H1 (cell line): ENCODE measurements around the gene WFIKKN1. TPM values are rescaled to one million over a fixed set of nuclear protein-coding genes. Genes with fewer than 3 reads are reported as not detected.
A peak's percentile ranks its signal among the peaks of the same experiment; 100 is the strongest.

Experiments used
- CTCF ChIA-PET: fragments of 300-600 bp; sonication (Branson Sonifier 250); formaldehyde crosslinking; loops from one replicate; lab custom pipeline; 2021; ENCODE audit not compliant: partially characterized antibody; lab: Charles Lee
- POLR2A ChIA-PET: fragments of 300-600 bp; sonication (Branson Sonifier 250); formaldehyde crosslinking; loops from one replicate; lab custom pipeline; 2021; ENCODE audit warnings: inconsistent platforms; ENCODE audit not compliant: partially characterized antibody; lab: Charles Lee
- DNase-seq, 2 experiments: peaks; one replicate each; pipeline versions ENCODE4 v3.0.0 to v3.0.0-alpha.2; 2010 to 2022; ENCODE audit warnings: low spot score in 2 of 2, low read depth in 1 of 2, mixed read lengths in 1 of 2
- FAIRE-seq: peaks from 2 replicates; lab custom pipeline; 2011; peaks lifted over from hg19 to GRCh38; lab: Jason Lieb, UNC
- H2AFZ ChIP-seq: 2 replicates; pipeline ENCODE4 v1.8.1; 2012; ENCODE audit warnings: low read length, inconsistent platforms
- H2AK5ac ChIP-seq: 2 replicates; pipeline ENCODE4 v1.6.1; 2013; ENCODE audit warnings: low read depth, low read length
- H2BK120ac ChIP-seq: replicated peaks from 2 replicates; pipeline ENCODE3; 2013; ENCODE audit warnings: low read depth, low read length, inconsistent platforms
- H2BK12ac ChIP-seq: 2 replicates; pipeline ENCODE4 v1.6.1; 2013; ENCODE audit warnings: low read depth, low read length
- H2BK15ac ChIP-seq: 2 replicates; pipeline ENCODE4 v1.6.1; 2013; ENCODE audit warnings: low read length
- H2BK20ac ChIP-seq: 2 replicates; pipeline ENCODE4 v1.6.1; 2013; ENCODE audit warnings: low read length
- H2BK5ac ChIP-seq: 2 replicates; pipeline ENCODE4 v1.6.1; 2013; ENCODE audit warnings: low read depth, low read length
- H3K14ac ChIP-seq: 2 replicates; pipeline ENCODE4 v1.6.1; 2013; ENCODE audit warnings: inconsistent platforms; ENCODE audit not compliant: insufficient read length
- H3K18ac ChIP-seq: 2 replicates; pipeline ENCODE4 v1.6.1; 2013; ENCODE audit warnings: low read length; ENCODE audit errors: extremely low read depth
- H3K23ac ChIP-seq: 2 replicates; pipeline ENCODE4 v1.6.1; 2013; ENCODE audit warnings: inconsistent platforms; ENCODE audit not compliant: insufficient read length
- H3K23me2 ChIP-seq: 2 replicates; pipeline ENCODE4 v1.6.1; 2013; ENCODE audit warnings: low read depth, low read length
- H3K27ac ChIP-seq: 2 replicates; pipeline ENCODE4 v1.6.1; 2011; ENCODE audit warnings: low read depth, low read length, inconsistent platforms
- H3K27me3 ChIP-seq, 4 experiments: replicated peaks in 1 of 4; 1 replicate in 1 of 4; 2 replicates in 3 of 4; pipeline versions ENCODE4 v1.6.1 to v1.8.1; 2011 to 2013; ENCODE audit warnings: low read length in 3 of 4, mild to moderate bottlenecking in 3 of 4, inconsistent platforms in 2 of 4, mixed read lengths in 2 of 4, moderate library complexity in 1 of 4; ENCODE audit not compliant: control insufficient read depth in 3 of 4, insufficient read depth in 3 of 4; ENCODE audit errors: extremely low read depth in 1 of 4
- H3K36me3 ChIP-seq, 4 experiments: 2 replicates each; pipeline versions ENCODE4 v1.6.1 to v1.8.1; 2011 to 2013; ENCODE audit warnings: mild to moderate bottlenecking in 4 of 4, low read length in 3 of 4, moderate library complexity in 2 of 4, control low read depth in 1 of 4, inconsistent platforms in 1 of 4; ENCODE audit not compliant: insufficient read depth in 4 of 4, control insufficient read depth in 2 of 4
- H3K4ac ChIP-seq: replicated peaks from 2 replicates; pipeline ENCODE3; 2013; ENCODE audit warnings: low read length, low read depth, mixed read lengths, inconsistent platforms; ENCODE audit not compliant: insufficient read length
- H3K4me1 ChIP-seq, 4 experiments: replicated peaks in 1 of 4; 1 replicate in 1 of 4; 2 replicates in 3 of 4; pipeline versions ENCODE4 v1.6.1 to v1.8.1; 2011 to 2013; ENCODE audit warnings: low read length in 3 of 4, inconsistent platforms in 2 of 4, mixed read lengths in 1 of 4; ENCODE audit not compliant: insufficient read depth in 4 of 4, control insufficient read depth in 3 of 4
- H3K4me2 ChIP-seq, 2 experiments: 2 replicates each; pipeline versions ENCODE4 v1.6.1 to v1.8.1; 2011 to 2013; ENCODE audit warnings: low read depth in 2 of 2, low read length in 2 of 2, control low read depth in 1 of 2, inconsistent platforms in 1 of 2, mild to moderate bottlenecking in 1 of 2; ENCODE audit not compliant: insufficient read depth in 1 of 2
- H3K4me3 ChIP-seq, 4 experiments: fragments of 200-600, 300-600 bp in 1 of 4; sonication (generic), shearing (Covaris generic), sonication (Bioruptor Twin) in 1 of 4; 2 replicates each; pipeline versions ENCODE4 v1.5.1 to v1.8.1; 2011 to 2016; ENCODE audit warnings: low read length in 4 of 4, low read depth in 3 of 4, control low read depth in 2 of 4, inconsistent platforms in 2 of 4, mild to moderate bottlenecking in 2 of 4, mixed read lengths in 1 of 4, moderate library complexity in 1 of 4; ENCODE audit not compliant: insufficient read depth in 2 of 4; ENCODE audit errors: extremely low read depth in 1 of 4
- H3K56ac ChIP-seq: replicated peaks from 2 replicates; pipeline ENCODE3; 2013; ENCODE audit warnings: low read depth, mild to moderate bottlenecking, mixed read lengths, low read length, inconsistent platforms; ENCODE audit not compliant: insufficient read length
- H3K79me1 ChIP-seq: 2 replicates; pipeline ENCODE4 v1.6.1; 2013; ENCODE audit warnings: low read depth, low read length, control low read depth
- H3K79me2 ChIP-seq, 2 experiments: 2 replicates each; pipeline versions ENCODE4 v1.6.1 to v1.8.1; 2012 to 2013; ENCODE audit warnings: low read length in 2 of 2, mild to moderate bottlenecking in 2 of 2, inconsistent platforms in 1 of 2; ENCODE audit not compliant: insufficient read depth in 2 of 2, control insufficient read depth in 1 of 2
- H3K9ac ChIP-seq, 4 experiments: replicated peaks in 1 of 4; 1 replicate in 1 of 4; 2 replicates in 3 of 4; pipeline versions ENCODE4 v1.6.1 to v1.8.1; 2011 to 2013; ENCODE audit warnings: low read depth in 3 of 4, low read length in 3 of 4, control low read depth in 2 of 4, mild to moderate bottlenecking in 2 of 4, moderate library complexity in 2 of 4, inconsistent platforms in 1 of 4; ENCODE audit errors: extremely low read depth in 1 of 4
- H3K9me3 ChIP-seq, 2 experiments: 2 replicates each; pipeline versions ENCODE4 v1.6.1 to v1.8.1; 2012 to 2013; ENCODE audit warnings: mild to moderate bottlenecking in 2 of 2, moderate library complexity in 2 of 2, control low read depth in 1 of 2, inconsistent platforms in 1 of 2, low read depth in 1 of 2, low read length in 1 of 2, mixed read lengths in 1 of 2; ENCODE audit not compliant: insufficient read depth in 2 of 2
- H4K20me1 ChIP-seq, 2 experiments: replicated peaks in 1 of 2; 2 replicates each; pipeline versions ENCODE3 to v1.8.1; 2011 to 2013; ENCODE audit warnings: inconsistent platforms in 2 of 2, low read length in 2 of 2, mild to moderate bottlenecking in 1 of 2; ENCODE audit not compliant: insufficient read depth in 2 of 2, control insufficient read depth in 1 of 2
- H4K5ac ChIP-seq: 2 replicates; pipeline ENCODE4 v1.6.1; 2013; ENCODE audit warnings: low read length, low read depth, mixed read lengths, inconsistent platforms; ENCODE audit not compliant: insufficient read length
- H4K8ac ChIP-seq: 2 replicates; pipeline ENCODE4 v1.8.0; 2013; ENCODE audit warnings: mild to moderate bottlenecking, moderate library complexity, low read length, inconsistent platforms; ENCODE audit not compliant: insufficient read depth; ENCODE audit errors: extremely low read depth
- H4K91ac ChIP-seq: replicated peaks from 2 replicates; pipeline ENCODE3; 2013; ENCODE audit warnings: low read length, mixed read lengths, inconsistent platforms; ENCODE audit not compliant: insufficient read length
- CHD1 ChIP-seq: IDR thresholded peaks from 2 replicates; pipeline ENCODE4 v1.6.1; 2012; ENCODE audit warnings: low read depth, low read length, improper control_type of control experiment
- CHD2 ChIP-seq: IDR thresholded peaks from 2 replicates; pipeline ENCODE4 v1.6.1; 2012; ENCODE audit warnings: low read length, improper control_type of control experiment
- JUN ChIP-seq: IDR thresholded peaks from 2 replicates; pipeline ENCODE4 v1.6.1; 2011; ENCODE audit warnings: low read depth, mild to moderate bottlenecking, improper control_type of control experiment, low read length
- NANOG ChIP-seq: IDR thresholded peaks from 2 replicates; pipeline ENCODE4 v1.6.1; 2011; ENCODE audit warnings: low read length, low read depth, mild to moderate bottlenecking, inconsistent platforms; ENCODE audit not compliant: insufficient read depth, poor library complexity, severe bottlenecking
- RAD21 ChIP-seq, 2 experiments: IDR thresholded peaks in 1 of 2; conservative IDR thresholded peaks in 1 of 2; 2 replicates each; pipeline ENCODE4 v1.6.1; 2011; ENCODE audit warnings: low read depth in 2 of 2, low read length in 2 of 2, improper control_type of control experiment in 1 of 2, inconsistent platforms in 1 of 2, mild to moderate bottlenecking in 1 of 2, moderate library complexity in 1 of 2
- RXRA ChIP-seq: IDR thresholded peaks from 2 replicates; pipeline ENCODE4 v1.6.1; 2011; ENCODE audit warnings: low read depth, mild to moderate bottlenecking, low read length, moderate library complexity; ENCODE audit not compliant: insufficient read depth
- WGBS, 2 experiments: shearing (Covaris generic) in 1 of 2; methylation state at CpG; one replicate each; pipeline versions ENCODE4 v1.1.6 to v1.1.7; 2013 to 2015; ENCODE audit warnings: low lambda C conversion rate in 2 of 2, mixed read lengths in 2 of 2, inconsistent platforms in 1 of 2, low coverage in 1 of 2, missing lambda C conversion rate in 1 of 2; ENCODE audit not compliant: insufficient replicate concordance in 2 of 2, insufficient coverage in 1 of 2, insufficient read length in 1 of 2; ENCODE audit errors: extremely low coverage in 1 of 2, missing lambda C conversion rate in 1 of 2; 5-methylcytosine and 5-hydroxymethylcytosine counted together
- polyA plus RNA-seq, 7 experiments: library from polyadenylated mRNA; depleted of rRNA in 3 of 7; stranded (reverse) in 5 of 7; unstranded in 2 of 7; fragments of >200 nt in 5 of 7; fragments of 200-250 nt in 2 of 7; gene quantifications; 1 replicate in 5 of 7; 2 replicates in 1 of 7; 4 replicates in 1 of 7; pipeline versions ENCODE4 v1.2.1 to v1.2.3, GENCODE V29; 2011 to 2013; ENCODE audit warnings: missing spikeins in 2 of 7, mixed read lengths in 2 of 7
- total RNA-seq: library from RNA; stranded (reverse); fragmentation: NEBNext Ultra II Directional; extraction: Animal tissue kit (Norgen Biotek cat#: 25700); gene quantifications from 2 replicates; pipeline ENCODE4 v1.2.1, GENCODE V29; 2021

Gene WFIKKN1
- total and polyA plus RNA-seq, 2 of the 8 experiments (the other 6 are each of a cell fraction or from before 2014, with no cell fraction given), result 11.4 to 15.8 TPM

GRCh38 chr16:629833-630248, 944 bp upstream of the WFIKKN1 start:
- CTCF ChIA-PET, result interaction anchor here (0.8 to 2.1 kb wide), 5 partner anchors 8 to 52 kb away, joined by 3 to 7 read pairs (median 5); no protein-coding TSS in a partner anchor

More at GRCh38 chr16:629833-630248, 944 bp upstream of the WFIKKN1 start:
- Histone ChIP-seq H3K23me2 (peaks cover 2% of the 10 kb centered on the region; the same call in 1 of the 2 replicates), H4K5ac (peak overlapping the region; percentile 84), H3K79me2 (no peaks in the 10 kb centered on the region), H4K20me1 (peaks cover 3 to 10% of the 10 kb centered on the region in 2 experiments), H3K79me1 (no peaks in the 10 kb centered on the region), H3K18ac (peak overlapping the region; percentile 96), H2BK12ac (peak overlapping the region; percentile 85; the same call in 1 of the 2 replicates), H3K27ac (peak overlapping the region; percentile 63; the same call in 1 of the 2 replicates), H3K36me3 (peaks cover 0 to 25% (median 3%) of the 10 kb centered on the region in 4 experiments; a peak in 4 of 8 replicates), H2BK20ac (no peak overlapping the region), H3K27me3 (no peaks in the 10 kb centered on the region), H3K14ac (no peak overlapping the region), H2BK120ac (peak overlapping the region; percentile 82), H3K23ac (no peak overlapping the region), H3K4me1 (peaks cover 0 to 24% (median 19%) of the 10 kb centered on the region in 4 experiments; a peak in 6 of 7 replicates), H3K9ac (peak overlapping the region in 2 of 4 experiments; percentile 4 to 8; a peak in 1 of 7 replicates), H2BK15ac (peak overlapping the region; percentile 92; the same call in 1 of the 2 replicates), H3K9me3 (no peaks in the 10 kb centered on the region), H3K4ac (peak overlapping the region; percentile 90), H4K91ac (peak overlapping the region; percentile 63), H2BK5ac (peak overlapping the region; percentile 94; the same call in 1 of the 2 replicates), H3K4me3 (peak overlapping the region in 2 of 4 experiments; percentile 1 to 61; a peak in 3 of 8 replicates), H2AK5ac (peak overlapping the region; percentile 25; the same call in 1 of the 2 replicates), H2AFZ (no peak overlapping the region), H4K8ac (peak overlapping the region; percentile 66; the same call in 1 of the 2 replicates), H3K56ac (no peak overlapping the region), H3K4me2 (peak overlapping the region; percentile 79 to 88)
- POLR2A ChIA-PET, result interaction anchor here (0.8 to 1.6 kb wide), 6 partner anchors 8 to 40 kb away, joined by 3 to 11 read pairs (median 3); partner anchors contain the start of gene RAB40C
- FAIRE-seq (no peak), DNase-seq (no peak)
- 56% methylated on average over 6 of the region's 11 CpGs; no CpG with 5 or more reads in 1 of the 2 experiments for WGBS, 2 experiments
- TF ChIP-seq RAD21 (IDR thresholded peaks at IDR 0.05 in 1 of 2, conservative IDR thresholded peaks at IDR 0.05 in 1 of 2; ENCODE audit: low read depth in 2 of 2, low read length in 2 of 2), result no peak
- no peak for TF ChIP-seq CHD1
- 0 out of 2 replicates have a peak, but pooled peaks have one; percentile 46 for TF ChIP-seq RXRA
- TF ChIP-seq JUN, result no peak
- TF ChIP-seq CHD2, result no peak
- TF ChIP-seq NANOG, result no peak
